Left lung (tissue), 10 donors: ENCODE data around the gene ADGRG3. TPM values are rescaled to one million over a fixed set of nuclear protein-coding genes. Genes with fewer than 3 reads are reported as not detected.

Experiments
- ATAC-seq: fragments of 200-7000 bp; cut with Tn5 transposase; one replicate; pipeline ENCODE4 v1.9.1; 2020; ENCODE audit warnings: moderate library complexity
- DNase-seq, 4 donors: peaks; one replicate each; pipeline ENCODE4 v3.0.0-alpha.2; 2013 to 2020
- H3K27ac ChIP-seq, 2 donors: fragments of 200-600 bp; sonication (generic) in 1 of 2; one replicate each; pipeline versions ENCODE4 v1.5.0 to v1.8.0; 2020 to 2021
- H3K27me3 ChIP-seq, 2 donors: fragments of 200-600 bp; sonication (generic) in 1 of 2; one replicate each; pipeline versions ENCODE4 v1.5.0 to v1.8.0; 2020 to 2021
- H3K36me3 ChIP-seq, 2 donors: fragments of 200-600 bp; sonication (generic) in 1 of 2; one replicate each; pipeline versions ENCODE4 v1.5.0 to v1.8.0; 2020 to 2021
- H3K4me1 ChIP-seq, 2 donors: fragments of 200-600 bp; one replicate each; pipeline ENCODE4 v1.8.0; 2021
- H3K4me3 ChIP-seq, 2 donors: fragments of 200-600 bp; sonication (generic) in 1 of 2; one replicate each; pipeline versions ENCODE4 v1.5.0 to v1.8.0; 2020 to 2021; ENCODE audit warnings: mild to moderate bottlenecking in 1 of 2
- H3K9me3 ChIP-seq, 2 donors: fragments of 200-600 bp; sonication (generic) in 1 of 2; one replicate each; pipeline versions ENCODE4 v1.5.0 to v1.8.0; 2020 to 2021
- intact Hi-C, 2 donors: fragments of 100-400 bp; cut with DNase I; formaldehyde crosslinking; loops; one replicate each; pipeline versions ENCODE4 v1.11.2 to v1.14.2; 2022
- polyA plus RNA-seq, 6 donors: library from polyadenylated mRNA; unstranded; fragments of 120-200 nt; gene quantifications; one replicate each; pipeline ENCODE4 v1.2.1, GENCODE V29; 2013; ENCODE audit not compliant: insufficient read length in 6 of 6
- total RNA-seq, 2 donors: library from RNA; stranded (reverse); fragmentation: NEBNext Ultra II Directional; extraction: Animal tissue kit (Norgen Biotek cat#: 25700); gene quantifications; one replicate each; pipeline ENCODE4 v1.2.1, GENCODE V29; 2021
- TF ChIP-seq, protein P1 (sequence below), 2 donors: fragments of 200-600 bp; sonication (generic) in 1 of 2; IDR thresholded peaks; one replicate each; pipeline versions ENCODE4 v1.5.0 to v1.8.0; 2021; ENCODE audit warnings: antibody characterized with exemption in 2 of 2
- donor health status: DM: no; HTN: yes; CAD: no.
- donor health status: DM: no; HTN: no; CAD: no.

ADGRG3 gene
- total and polyA plus RNA-seq, 8 donors: 0.70 to 29.8 (median 1.1) TPM

DNA sequence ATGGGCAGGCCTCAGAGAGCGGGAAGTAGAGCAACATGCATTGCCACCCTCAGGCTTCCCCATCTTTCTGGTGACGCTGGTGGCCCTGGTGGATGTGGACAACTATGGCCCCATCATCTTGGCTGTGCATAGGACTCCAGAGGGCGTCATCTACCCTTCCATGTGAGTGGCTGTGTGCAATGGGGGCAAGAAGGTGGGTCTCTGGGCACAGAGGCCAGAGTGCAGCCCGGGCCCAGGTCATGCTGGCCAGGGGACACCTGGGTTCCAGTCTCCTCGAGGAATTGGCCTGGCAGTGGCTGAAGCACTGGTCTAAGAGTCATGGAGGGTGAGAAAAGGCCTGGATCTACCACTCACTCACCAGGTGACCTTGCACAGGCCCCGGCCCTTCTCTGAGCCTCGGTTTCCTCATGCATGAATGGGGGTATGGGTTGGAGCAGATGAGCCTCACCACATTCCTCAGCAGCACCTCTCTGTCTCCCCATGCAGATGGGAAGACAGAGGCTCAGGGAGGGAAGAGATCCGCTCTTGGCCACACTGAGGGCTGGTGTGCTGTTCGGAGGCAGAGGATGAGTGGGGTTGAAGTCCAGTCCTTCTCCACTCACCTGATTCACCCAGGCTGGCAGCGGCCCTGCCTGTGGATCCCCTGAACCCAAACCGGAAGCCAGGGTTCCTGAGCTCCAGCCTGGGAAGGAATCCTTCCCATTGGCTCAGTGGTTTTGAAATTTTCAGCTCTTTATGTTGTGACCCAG, 7.2 kb upstream of the ADGRG3 start:
- no peak overlapping the region for H3K4me3 ChIP-seq
- TF ChIP-seq, protein P1, sequence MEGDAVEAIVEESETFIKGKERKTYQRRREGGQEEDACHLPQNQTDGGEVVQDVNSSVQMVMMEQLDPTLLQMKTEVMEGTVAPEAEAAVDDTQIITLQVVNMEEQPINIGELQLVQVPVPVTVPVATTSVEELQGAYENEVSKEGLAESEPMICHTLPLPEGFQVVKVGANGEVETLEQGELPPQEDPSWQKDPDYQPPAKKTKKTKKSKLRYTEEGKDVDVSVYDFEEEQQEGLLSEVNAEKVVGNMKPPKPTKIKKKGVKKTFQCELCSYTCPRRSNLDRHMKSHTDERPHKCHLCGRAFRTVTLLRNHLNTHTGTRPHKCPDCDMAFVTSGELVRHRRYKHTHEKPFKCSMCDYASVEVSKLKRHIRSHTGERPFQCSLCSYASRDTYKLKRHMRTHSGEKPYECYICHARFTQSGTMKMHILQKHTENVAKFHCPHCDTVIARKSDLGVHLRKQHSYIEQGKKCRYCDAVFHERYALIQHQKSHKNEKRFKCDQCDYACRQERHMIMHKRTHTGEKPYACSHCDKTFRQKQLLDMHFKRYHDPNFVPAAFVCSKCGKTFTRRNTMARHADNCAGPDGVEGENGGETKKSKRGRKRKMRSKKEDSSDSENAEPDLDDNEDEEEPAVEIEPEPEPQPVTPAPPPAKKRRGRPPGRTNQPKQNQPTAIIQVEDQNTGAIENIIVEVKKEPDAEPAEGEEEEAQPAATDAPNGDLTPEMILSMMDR (IDR thresholded peaks at IDR 0.05): no peak
- H3K9me3 ChIP-seq: no peaks in the 10 kb centered on the region
- no peak overlapping the region for H3K27ac ChIP-seq
- H3K4me1 ChIP-seq: no peaks in the 10 kb centered on the region
- ATAC-seq (no peak), DNase-seq (no peak)
- H3K27me3 ChIP-seq: no peaks in the 10 kb centered on the region
- intact Hi-C loops: no loop called here
- H3K36me3 ChIP-seq: peaks cover 0 to 73% of the 10 kb centered on the region in 2 donors

DNA sequence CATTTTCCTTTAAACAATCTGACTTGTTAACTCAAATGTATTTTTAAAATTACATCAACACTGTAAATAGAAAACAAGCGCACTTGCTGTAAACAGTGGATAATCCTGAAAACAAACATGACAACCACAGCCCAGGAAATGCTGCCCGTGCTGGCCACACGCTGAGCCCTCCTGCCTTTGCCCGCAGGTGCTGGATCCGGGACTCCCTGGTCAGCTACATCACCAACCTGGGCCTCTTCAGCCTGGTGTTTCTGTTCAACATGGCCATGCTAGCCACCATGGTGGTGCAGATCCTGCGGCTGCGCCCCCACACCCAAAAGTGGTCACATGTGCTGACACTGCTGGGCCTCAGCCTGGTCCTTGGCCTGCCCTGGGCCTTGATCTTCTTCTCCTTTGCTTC, 6.6 kb upstream of the ADGRG3 start:
- intact Hi-C loops: no loop called here
- H3K27me3 ChIP-seq: no peaks in the 10 kb centered on the region
- no peak for DNase-seq
- H3K27ac ChIP-seq: no peak overlapping the region
- peaks cover 0 to under 1% of the 10 kb centered on the region in 2 donors for H3K4me1 ChIP-seq
- TF ChIP-seq, protein P1 (IDR thresholded peaks at IDR 0.05): no peak
- no peaks in the 10 kb centered on the region for H3K9me3 ChIP-seq
- ATAC-seq: no peak
- H3K36me3 ChIP-seq: peaks cover 0 to 68% of the 10 kb centered on the region in 2 donors
- no peak overlapping the region for H3K4me3 ChIP-seq

DNA sequence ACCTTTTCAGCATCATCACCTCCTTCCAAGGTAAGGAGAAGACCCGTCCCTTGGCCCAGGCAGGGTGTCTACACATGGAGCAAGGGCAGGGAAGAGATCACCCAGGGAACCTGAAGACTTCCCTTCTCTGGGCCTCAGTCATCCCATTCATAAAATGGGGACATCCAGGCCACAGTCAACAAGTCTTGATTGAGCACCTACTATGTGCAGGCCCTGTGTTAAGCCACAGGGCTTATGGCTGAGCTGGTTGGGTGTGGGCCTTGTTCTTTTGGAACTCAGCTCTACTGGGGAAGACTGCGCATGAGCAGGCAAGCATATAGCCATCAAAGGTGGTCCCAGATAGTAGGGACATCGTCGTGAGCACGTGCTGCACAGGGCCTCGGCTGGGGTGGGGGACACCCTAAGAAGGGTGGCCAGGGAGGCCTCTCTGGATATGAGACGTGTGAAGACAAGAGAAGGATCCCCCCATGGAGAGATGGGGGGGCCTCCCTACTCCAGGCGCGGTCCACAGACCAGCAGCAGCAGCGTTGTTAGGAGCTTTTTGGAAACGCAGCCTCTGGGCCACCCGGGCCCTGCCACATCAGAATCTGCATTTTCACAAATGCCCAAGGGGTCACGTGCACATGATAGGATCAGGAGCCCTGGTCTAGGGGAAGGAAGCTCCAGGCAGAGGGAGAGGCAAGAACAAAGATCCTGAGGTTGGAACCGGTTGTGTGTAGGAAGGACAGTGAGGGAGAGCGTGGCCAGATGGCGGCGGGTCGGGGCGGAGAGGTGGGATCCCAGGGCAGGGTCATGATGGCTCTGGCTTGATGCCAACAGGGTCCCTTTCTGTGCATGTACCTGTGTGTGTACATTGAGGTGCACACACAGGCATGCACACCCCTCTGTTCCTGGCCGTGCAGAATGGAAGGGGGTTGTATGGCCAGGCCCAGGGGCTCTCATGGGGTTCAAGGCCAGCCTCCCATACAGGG, 5.9 kb upstream of the ADGRG3 start:
- Histone ChIP-seq H3K27ac (no peak overlapping the region), H3K4me3 (no peak overlapping the region), H3K9me3 (no peaks in the 10 kb centered on the region), H3K4me1 (peaks cover 0 to 8% of the 10 kb centered on the region in 2 donors), H3K36me3 (peaks cover 0 to 62% of the 10 kb centered on the region in 2 donors), H3K27me3 (no peaks in the 10 kb centered on the region)
- ATAC-seq (no peak), DNase-seq (no peak)
- intact Hi-C loops: no loop called here
- TF ChIP-seq, protein P1 (IDR thresholded peaks at IDR 0.05): no peak

DNA sequence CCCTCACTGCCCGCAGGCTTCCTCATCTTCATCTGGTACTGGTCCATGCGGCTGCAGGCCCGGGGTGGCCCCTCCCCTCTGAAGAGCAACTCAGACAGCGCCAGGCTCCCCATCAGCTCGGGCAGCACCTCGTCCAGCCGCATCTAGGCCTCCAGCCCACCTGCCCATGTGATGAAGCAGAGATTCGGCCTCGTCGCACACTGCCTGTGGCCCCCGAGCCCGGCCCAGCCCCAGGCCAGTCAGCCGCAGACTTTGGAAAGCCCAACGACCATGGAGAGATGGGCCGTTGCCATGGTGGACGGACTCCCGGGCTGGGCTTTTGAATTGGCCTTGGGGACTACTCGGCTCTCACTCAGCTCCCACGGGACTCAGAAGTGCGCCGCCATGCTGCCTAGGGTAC, 4.7 kb upstream of the ADGRG3 start:
- intact Hi-C loops: no loop called here
- H3K36me3 ChIP-seq: peaks cover 0 to 52% of the 10 kb centered on the region in 2 donors
- H3K27me3 ChIP-seq: peaks cover 0 to 6% of the 10 kb centered on the region in 2 donors
- no peaks in the 10 kb centered on the region for H3K9me3 ChIP-seq
- no peak overlapping the region for H3K4me3 ChIP-seq
- DNase-seq (no peak), ATAC-seq (no peak)
- peaks cover 0 to 19% of the 10 kb centered on the region in 2 donors for H3K4me1 ChIP-seq
- no peak overlapping the region for H3K27ac ChIP-seq
- TF ChIP-seq, protein P1 (IDR thresholded peaks at IDR 0.05): no peak
